Bronchial epithelial cell (primary cell): ENCODE data around the gene PRPF18. TPM values are rescaled to one million over a fixed set of nuclear protein-coding genes. Genes with fewer than 3 reads are reported as not detected.

Experiments used
- DNase-seq: peaks from one replicate; pipeline ENCODE4 v3.0.0-alpha.2; 2010; ENCODE audit warnings: low read depth
- FAIRE-seq: peaks from 2 replicates; lab custom pipeline; 2011; peaks lifted over from hg19 to GRCh38; lab: Jason Lieb, UNC
- H3K27me3 ChIP-seq: 2 replicates; pipeline ENCODE4 v1.5.1; 2011; ENCODE audit warnings: low read length; ENCODE audit not compliant: control insufficient read depth, insufficient read depth
- H3K36me3 ChIP-seq: 2 replicates; pipeline ENCODE4 v1.5.1; 2011; ENCODE audit warnings: low read length; ENCODE audit not compliant: control insufficient read depth, insufficient read depth
- H3K4me3 ChIP-seq: 2 replicates; pipeline ENCODE4 v1.5.1; 2011; ENCODE audit warnings: mild to moderate bottlenecking, low read depth, low read length, control low read depth
- total RNA-seq: library from RNA; depleted of rRNA; stranded (reverse); fragments of >200 nt; gene quantifications from 2 replicates; pipeline ENCODE4 v1.2.1, GENCODE V29; 2014
- TF ChIP-seq, protein P1 (sequence below): IDR thresholded peaks from 2 replicates; pipeline ENCODE4 v1.5.1; 2011; ENCODE audit warnings: mild to moderate bottlenecking, moderate library complexity, low read length, control low read depth, inconsistent platforms; ENCODE audit not compliant: insufficient read depth, severe bottlenecking

Gene PRPF18
- total RNA-seq, 1 donor from 2014 or later: 52.4 TPM

DNA sequence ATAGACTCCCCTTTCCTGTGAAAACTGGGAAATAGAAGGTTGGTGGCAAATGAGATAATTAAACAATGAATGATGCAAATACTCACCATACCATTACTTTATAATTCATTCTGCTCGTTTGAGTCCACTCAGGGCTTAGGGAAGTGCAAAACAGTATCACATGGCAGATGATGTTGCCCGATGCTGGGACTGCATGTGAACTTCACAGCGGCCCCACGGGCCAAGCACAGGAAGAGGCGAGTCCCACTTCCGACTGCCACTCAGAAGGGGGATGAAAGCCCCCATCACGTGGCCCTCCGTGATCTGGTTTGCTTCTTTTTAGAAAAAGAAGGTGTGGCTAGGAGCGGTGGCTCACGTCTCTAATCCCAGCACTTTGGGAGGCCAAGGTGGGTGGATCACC, 71.5 kb downstream of the PRPF18 start:
- no peak for FAIRE-seq
- H3K36me3 ChIP-seq: peaks cover 8% of the 10 kb centered on the region
- H3K4me3 ChIP-seq: no peak overlapping the region
- no peaks in the 10 kb centered on the region for H3K27me3 ChIP-seq
- no peak for DNase-seq
- TF ChIP-seq, protein P1, sequence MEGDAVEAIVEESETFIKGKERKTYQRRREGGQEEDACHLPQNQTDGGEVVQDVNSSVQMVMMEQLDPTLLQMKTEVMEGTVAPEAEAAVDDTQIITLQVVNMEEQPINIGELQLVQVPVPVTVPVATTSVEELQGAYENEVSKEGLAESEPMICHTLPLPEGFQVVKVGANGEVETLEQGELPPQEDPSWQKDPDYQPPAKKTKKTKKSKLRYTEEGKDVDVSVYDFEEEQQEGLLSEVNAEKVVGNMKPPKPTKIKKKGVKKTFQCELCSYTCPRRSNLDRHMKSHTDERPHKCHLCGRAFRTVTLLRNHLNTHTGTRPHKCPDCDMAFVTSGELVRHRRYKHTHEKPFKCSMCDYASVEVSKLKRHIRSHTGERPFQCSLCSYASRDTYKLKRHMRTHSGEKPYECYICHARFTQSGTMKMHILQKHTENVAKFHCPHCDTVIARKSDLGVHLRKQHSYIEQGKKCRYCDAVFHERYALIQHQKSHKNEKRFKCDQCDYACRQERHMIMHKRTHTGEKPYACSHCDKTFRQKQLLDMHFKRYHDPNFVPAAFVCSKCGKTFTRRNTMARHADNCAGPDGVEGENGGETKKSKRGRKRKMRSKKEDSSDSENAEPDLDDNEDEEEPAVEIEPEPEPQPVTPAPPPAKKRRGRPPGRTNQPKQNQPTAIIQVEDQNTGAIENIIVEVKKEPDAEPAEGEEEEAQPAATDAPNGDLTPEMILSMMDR: no peak

DNA sequence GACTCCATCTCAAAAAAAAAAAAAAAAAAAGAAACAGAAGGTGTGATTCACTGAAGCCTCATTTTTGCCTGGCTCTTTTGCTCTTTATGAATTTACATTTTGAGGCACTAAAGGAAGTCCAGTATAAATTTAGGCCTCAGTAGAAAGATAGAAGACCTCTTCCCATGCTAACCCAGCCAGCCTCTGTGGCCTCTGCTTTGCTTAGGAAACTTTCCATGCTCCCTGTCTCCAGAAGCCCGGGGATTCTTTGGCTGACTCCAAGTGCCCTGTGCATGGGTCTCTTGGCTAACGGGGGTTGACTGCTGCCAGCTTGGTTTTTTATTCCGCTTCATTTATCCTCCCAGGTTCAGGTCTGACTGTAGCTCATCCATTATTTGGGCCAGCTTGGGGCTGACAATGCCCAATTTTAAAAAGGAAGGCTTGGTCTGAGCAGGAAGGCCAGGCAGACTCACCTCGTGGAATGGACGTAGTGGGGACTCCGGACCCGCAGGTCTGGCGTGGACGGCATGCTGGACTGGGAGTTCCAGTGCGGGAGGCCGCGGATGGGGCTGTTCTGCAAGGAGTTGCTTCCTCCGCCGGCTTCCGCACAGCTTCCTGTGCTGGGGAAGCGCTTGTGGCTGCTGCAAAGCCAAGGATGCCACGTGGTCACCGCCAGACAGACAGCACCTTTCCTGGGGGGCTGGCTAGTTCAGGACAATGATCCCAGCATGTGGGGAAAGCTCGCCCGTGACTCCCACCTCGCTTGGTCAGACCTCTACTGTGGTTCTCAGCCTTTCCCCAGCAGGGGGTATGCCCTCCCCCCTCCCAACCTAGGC, 72.3 kb downstream of the PRPF18 start:
- Histone ChIP-seq H3K27me3 (no peaks in the 10 kb centered on the region), H3K36me3 (peaks cover 8% of the 10 kb centered on the region), H3K4me3 (no peak overlapping the region)
- no peak for DNase-seq
- no peak for FAIRE-seq
- TF ChIP-seq, protein P1: no peak

DNA sequence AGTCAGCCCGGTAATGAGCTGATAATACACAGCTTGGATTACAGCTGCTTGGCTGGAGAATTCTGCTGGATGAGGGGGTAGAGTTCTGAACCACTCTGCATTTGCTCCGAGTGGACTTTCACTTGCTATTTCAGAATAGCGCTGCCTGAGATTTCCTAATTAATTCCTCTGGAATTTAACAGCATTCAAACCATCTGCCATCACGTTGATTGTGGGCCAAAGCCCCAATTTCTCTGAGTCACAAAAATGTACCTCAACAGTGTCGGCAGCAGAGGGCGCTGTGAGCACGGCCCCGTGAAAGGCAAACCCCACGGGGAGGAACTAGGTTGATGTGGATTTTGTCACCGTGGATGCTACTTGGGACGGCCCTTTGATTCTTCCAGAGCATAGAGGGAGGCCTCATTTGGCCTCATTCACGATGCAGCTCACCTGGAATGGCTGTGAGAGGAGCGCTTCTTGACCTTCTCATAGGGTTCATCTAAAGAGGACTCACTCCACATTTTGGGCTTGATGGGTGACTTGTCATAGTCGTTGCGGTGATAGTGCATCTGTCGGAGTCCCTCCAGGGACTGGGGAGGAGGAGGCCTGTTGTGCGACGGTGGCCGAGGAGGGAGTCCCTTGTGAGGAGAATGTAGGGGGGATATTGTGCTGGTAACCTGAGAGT, 73.3 kb downstream of the PRPF18 start:
- TF ChIP-seq, protein P1: peak; percentile 85
- FAIRE-seq (peak; percentile 96), DNase-seq (peak; percentile 58)

DNA sequence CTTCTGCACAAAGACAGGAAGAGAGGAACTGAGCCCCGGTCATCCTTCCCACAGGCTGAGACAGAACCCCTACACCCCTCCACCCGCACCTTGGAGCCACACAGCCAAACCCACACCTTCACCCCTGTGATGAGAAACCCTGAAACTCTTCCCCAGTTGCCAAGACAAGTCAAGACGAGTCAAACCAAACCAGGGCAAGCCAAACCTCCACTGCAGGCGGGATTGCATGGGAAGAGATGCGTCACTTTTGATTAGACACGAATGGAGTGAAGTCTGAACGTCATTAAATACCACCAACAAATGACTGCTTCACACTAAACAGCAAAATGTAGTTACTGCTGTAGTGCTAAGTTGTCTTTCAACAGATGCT, 73.8 kb downstream of the PRPF18 start:
- peaks cover 5% of the 10 kb centered on the region for H3K36me3 ChIP-seq
- peak; percentile 83 for FAIRE-seq

More for the DNA sequence above, 73.3 kb downstream of the PRPF18 start:
- Histone ChIP-seq H3K36me3 (peaks cover 4% of the 10 kb centered on the region), H3K27me3 (no peaks in the 10 kb centered on the region), H3K4me3 (no peak overlapping the region)

DNA sequence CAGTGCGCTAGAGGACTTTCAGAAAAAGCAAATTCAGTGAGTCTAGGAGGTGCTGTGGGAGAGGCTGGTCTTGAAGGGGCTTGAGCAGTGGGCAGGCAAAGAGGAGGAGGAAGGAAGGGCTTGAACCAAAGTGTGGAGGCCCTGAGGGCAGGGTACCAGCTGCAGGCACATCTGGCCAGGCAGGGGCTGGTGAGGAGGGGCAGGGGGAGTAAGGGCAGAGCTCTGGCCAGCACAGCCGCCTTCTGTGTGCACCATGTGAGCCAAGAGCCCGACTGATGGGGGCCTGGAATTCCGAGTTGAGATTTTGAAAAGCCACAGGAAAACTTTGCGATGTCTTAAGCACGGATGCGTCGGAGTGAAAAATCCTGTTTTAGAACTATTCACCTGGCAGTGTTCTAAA, 74.5 kb downstream of the PRPF18 start:
- TF ChIP-seq, protein P1: no peak
- DNase-seq: no peak
- Histone ChIP-seq H3K4me3 (no peak overlapping the region), H3K27me3 (no peaks in the 10 kb centered on the region), H3K36me3 (peaks cover 8% of the 10 kb centered on the region)
- no peak for FAIRE-seq

More for the DNA sequence above, 73.8 kb downstream of the PRPF18 start:
- Histone ChIP-seq H3K27me3 (no peaks in the 10 kb centered on the region), H3K4me3 (no peak overlapping the region)
- TF ChIP-seq, protein P1: no peak
- DNase-seq: peak; percentile 95
